HG02852 (cell line): Measurements from ENCODE around the gene CDH4.

ENCODE experiments used
- ATAC-seq: cut with Tn5 transposase; IDR thresholded peaks from one replicate; pipeline ENCODE4 v1.9.1; 2021; ENCODE audit warnings: mild to moderate bottlenecking, moderate library complexity; ENCODE audit not compliant: unreplicated experiment

Gene CDH4

GRCh38 chr20:61736751-61737310 lies 484.8 kb downstream of the CDH4 start:
- no peak for ATAC-seq

- no peak for ATAC-seq
Observed at GRCh38 chr20:61737346-61737745, 485.3 kb downstream of the CDH4 start.

GRCh38 chr20:61737812-61738443 lies 485.9 kb downstream of the CDH4 start:
- ATAC-seq, result no peak

GRCh38 chr20:61738601-61739069 lies 486.6 kb downstream of the CDH4 start:
- ATAC-seq, result no peak

GRCh38 chr20:61739086-61739831 lies 487.2 kb downstream of the CDH4 start:
- ATAC-seq, result no peak

GRCh38 chr20:61739832-61740118 lies 487.7 kb downstream of the CDH4 start:
- no peak for ATAC-seq

GRCh38 chr20:61742097-61742825 lies 490.2 kb downstream of the CDH4 start:
- no peak for ATAC-seq

- no peak for ATAC-seq
Observed at GRCh38 chr20:61743606-61744005, 491.5 kb downstream of the CDH4 start.

- no peak for ATAC-seq
Observed at GRCh38 chr20:61744691-61745396, 492.8 kb downstream of the CDH4 start.

- ATAC-seq, result no peak
Observed at GRCh38 chr20:61745397-61746146, 493.5 kb downstream of the CDH4 start.

- ATAC-seq, result no peak
Observed at GRCh38 chr20:61746147-61746646, 494.1 kb downstream of the CDH4 start.

GRCh38 chr20:61746781-61747180 lies 494.7 kb downstream of the CDH4 start:
- ATAC-seq, result no peak

- ATAC-seq, result no peak
Observed at GRCh38 chr20:61748376-61748775, 496.3 kb downstream of the CDH4 start.

GRCh38 chr20:61749406-61750075 lies 497.5 kb downstream of the CDH4 start:
- no peak for ATAC-seq

- no peak for ATAC-seq
Observed at GRCh38 chr20:61750093-61750492, 498.0 kb downstream of the CDH4 start.

- ATAC-seq, result no peak
Observed at GRCh38 chr20:61752576-61752975, 500.5 kb downstream of the CDH4 start.

GRCh38 chr20:61753316-61753942 lies 501.4 kb downstream of the CDH4 start:
- ATAC-seq, result no peak

GRCh38 chr20:61753987-61754956 lies 502.2 kb downstream of the CDH4 start:
- ATAC-seq, result no peak
